OCI-LY1 (cell line): ENCODE results near the gene AIFM2.

Experiments used
- H2AFZ ChIP-seq: fragments of 200-600 bp; sonication (generic), shearing (Covaris generic); 2 replicates; pipeline ENCODE4 v1.6.0; 2014; ENCODE audit warnings: antibody characterized with exemption, mild to moderate bottlenecking, low read length
- H3F3A ChIP-seq: fragments of 200-600 bp; sonication (generic), shearing (Covaris generic); 2 replicates; pipeline ENCODE4 v1.6.0; 2014; ENCODE audit warnings: mild to moderate bottlenecking, antibody characterized with exemption, low read length, moderate library complexity; ENCODE audit not compliant: insufficient read depth
- H3K27ac ChIP-seq: fragments of 200-600 bp; sonication (generic); 2 replicates; pipeline ENCODE4 v1.5.1; 2014; ENCODE audit warnings: low read length, mixed run types, mild to moderate bottlenecking, low read depth; ENCODE audit not compliant: poor library complexity, severe bottlenecking
- H3K27me3 ChIP-seq: fragments of 200-600 bp; sonication (generic); 2 replicates; pipeline ENCODE4 v1.6.0; 2014; ENCODE audit warnings: antibody characterized with exemption, mild to moderate bottlenecking, low read length, moderate library complexity; ENCODE audit not compliant: insufficient read depth
- H3K36me3 ChIP-seq: fragments of 200-600 bp; sonication (generic); 2 replicates; pipeline ENCODE4 v1.6.1; 2014; ENCODE audit warnings: mild to moderate bottlenecking, antibody characterized with exemption, low read length, moderate library complexity, mixed read lengths; ENCODE audit not compliant: insufficient read depth
- H3K4me1 ChIP-seq: fragments of 200-600 bp; sonication (generic); 2 replicates; pipeline ENCODE4 v1.5.1; 2014; ENCODE audit warnings: mild to moderate bottlenecking, low read length, moderate library complexity; ENCODE audit not compliant: insufficient read depth, severe bottlenecking
- H3K4me2 ChIP-seq: fragments of 200-600 bp; sonication (generic), shearing (Covaris generic); 2 replicates; pipeline ENCODE4 v1.6.1; 2014; ENCODE audit warnings: low read length
- H3K4me3 ChIP-seq: fragments of 200-600 bp; sonication (generic); 2 replicates; pipeline ENCODE4 v1.5.1; 2014; ENCODE audit warnings: low read length, low read depth, mild to moderate bottlenecking, mixed read lengths; ENCODE audit not compliant: poor library complexity, severe bottlenecking
- H3K79me2 ChIP-seq: fragments of 200-600 bp; shearing (Covaris generic); 2 replicates; pipeline ENCODE4 v1.6.1; 2016; ENCODE audit warnings: mixed run types, low read length, mixed read lengths; ENCODE audit not compliant: insufficient read depth
- H3K9ac ChIP-seq: fragments of 200-600 bp; sonication (generic), shearing (Covaris generic); 2 replicates; pipeline ENCODE4 v1.6.1; 2014; ENCODE audit warnings: mild to moderate bottlenecking, low read length, mixed read lengths
- H3K9me2 ChIP-seq: fragments of 200-600 bp; sonication (generic), shearing (Covaris generic); 2 replicates; pipeline ENCODE4 v1.6.1; 2014; ENCODE audit warnings: low read depth, mild to moderate bottlenecking, low read length, mixed read lengths
- H3K9me3 ChIP-seq: fragments of 200-600 bp; shearing (Covaris generic); 2 replicates; pipeline ENCODE4 v1.6.1; 2014; ENCODE audit warnings: low read length, mixed read lengths
- H4K20me1 ChIP-seq: fragments of 200-600 bp; sonication (generic), shearing (Covaris generic); 2 replicates; pipeline ENCODE4 v1.6.0; 2016; ENCODE audit warnings: mild to moderate bottlenecking, low read length; ENCODE audit not compliant: insufficient read depth
- CTCF ChIP-seq: fragments of 200-600 bp; sonication (generic), shearing (Covaris generic); IDR thresholded peaks from 2 replicates; pipeline ENCODE4 v1.5.1; 2017; ENCODE audit warnings: mild to moderate bottlenecking, antibody characterized with exemption, low read length, moderate library complexity, mixed read lengths
- EZH2 ChIP-seq: fragments of 200-600 bp; sonication (generic), shearing (Covaris generic); IDR thresholded peaks from 2 replicates; pipeline ENCODE4 v1.8.0; 2017; ENCODE audit warnings: borderline replicate concordance, mixed run types, mild to moderate bottlenecking, antibody characterized with exemption, low read length, moderate library complexity, mixed read lengths

The AIFM2 gene

GRCh38 chr10:70096705-70097420 is 35.8 kb downstream of the AIFM2 start:
- no peak overlapping the region for H3K27ac ChIP-seq
- H3K9me3 ChIP-seq: no peaks in the 10 kb centered on the region
- H3K36me3 ChIP-seq: no peaks in the 10 kb centered on the region; the same call in 1 of the 2 replicates
- no peaks in the 10 kb centered on the region for H3F3A ChIP-seq
- H3K4me3 ChIP-seq: no peak overlapping the region
- no peaks in the 10 kb centered on the region for H4K20me1 ChIP-seq
- H3K4me2 ChIP-seq: no peak overlapping the region
- H3K4me1 ChIP-seq: no peaks in the 10 kb centered on the region
- H3K9ac ChIP-seq: no peak overlapping the region
- no peaks in the 10 kb centered on the region for H3K79me2 ChIP-seq
- H3K27me3 ChIP-seq: no peaks in the 10 kb centered on the region
- no peaks in the 10 kb centered on the region for H3K9me2 ChIP-seq
- H2AFZ ChIP-seq: no peak overlapping the region
- TF ChIP-seq CTCF: no peak
- TF ChIP-seq EZH2: no peak

- Histone ChIP-seq H3K9me3 (no peaks in the 10 kb centered on the region), H3K4me3 (no peak overlapping the region), H3K27me3 (no peaks in the 10 kb centered on the region), H4K20me1 (no peaks in the 10 kb centered on the region), H3K4me2 (no peak overlapping the region), H3K9ac (no peak overlapping the region), H3K9me2 (no peaks in the 10 kb centered on the region), H3F3A (no peaks in the 10 kb centered on the region), H2AFZ (no peak overlapping the region), H3K4me1 (no peaks in the 10 kb centered on the region), H3K36me3 (no peaks in the 10 kb centered on the region), H3K27ac (no peak overlapping the region), H3K79me2 (no peaks in the 10 kb centered on the region)
- TF ChIP-seq EZH2 (no peak), CTCF (no peak)
Measured at GRCh38 chr10:70096016-70096704, 36.5 kb downstream of the AIFM2 start.

- Histone ChIP-seq H3K27me3 (no peaks in the 10 kb centered on the region; the same call in 1 of the 2 replicates), H3K9me3 (no peaks in the 10 kb centered on the region), H3K9me2 (no peaks in the 10 kb centered on the region), H3K4me3 (no peak overlapping the region), H3K4me1 (no peaks in the 10 kb centered on the region), H3K9ac (no peak overlapping the region), H3K79me2 (no peaks in the 10 kb centered on the region), H3F3A (no peaks in the 10 kb centered on the region), H3K36me3 (no peaks in the 10 kb centered on the region), H4K20me1 (no peaks in the 10 kb centered on the region), H3K27ac (no peak overlapping the region), H2AFZ (no peak overlapping the region), H3K4me2 (no peak overlapping the region)
- TF ChIP-seq EZH2 (no peak), CTCF (no peak)
Measured at GRCh38 chr10:70094250-70094649, 38.4 kb downstream of the AIFM2 start.
